ENCODE measurements around the gene TFDP1. TPM values are rescaled to one million over a fixed set of nuclear protein-coding genes. Genes with fewer than 3 reads are reported as not detected.

TFDP1 gene
- total RNA-seq, 4 donors from 2014 or later, result 55.7 to 82.1 (median 59.5) TPM

GRCh38 chr13:113666951-113667701, 82.6 kb downstream of the TFDP1 start, which contains the start of gene GRK1:
Gene GRK1, plus strand, starts transcription at chr13:113667219. Its CDS starts 168 bp downstream, at chr13:113667387.
- Histone ChIP-seq H3K36me3 (no peaks in the 10 kb centered on the region), H3K27me3 (peaks cover 0 to 11% (median 0%) of the 10 kb centered on the region in 4 donors), H3K9me3 (no peaks in the 10 kb centered on the region), H3K27ac (no peak within 1 kb of the TSS), H3K4me1 (no peaks in the 10 kb centered on the region), H3K4me3 (no peak within 1 kb of the TSS)
- intact Hi-C loops (cut with DNase I), result no loop called here
- WGBS, 2 donors, result 73 to 81% methylated on average over 2 to 5 of the region's 32 CpGs
- DNase-seq, result no peak
- TF ChIP-seq CTCF (IDR thresholded peaks at IDR 0.05), result no peak

- peaks cover 0 to 11% (median 0%) of the 10 kb centered on the region in 4 donors for H3K27me3 ChIP-seq
- H3K4me1 ChIP-seq, result no peaks in the 10 kb centered on the region
- 87% methylated on average over 21 of the region's 29 CpGs; no CpG with 5 or more reads in 1 of the 2 donors for WGBS, 2 donors
- TF ChIP-seq CTCF (IDR thresholded peaks at IDR 0.05), result no peak
- no peak for TF ChIP-seq POLR2A (IDR thresholded peaks at IDR 0.05)
- no peak overlapping the region for H3K4me3 ChIP-seq
- no peak overlapping the region for H3K27ac ChIP-seq
- no peaks in the 10 kb centered on the region for H3K36me3 ChIP-seq
- no peak for DNase-seq
- no peaks in the 10 kb centered on the region for H3K9me3 ChIP-seq
- intact Hi-C loops (cut with DNase I), result no loop called here
Observed at GRCh38 chr13:113667771-113668490, 83.4 kb downstream of the TFDP1 start.

- H3K4me1 ChIP-seq, result no peaks in the 10 kb centered on the region
- 70 to 87% methylated on average over 8 to 9 of the region's 24 CpGs for WGBS, 2 donors
- no peak overlapping the region for H3K27ac ChIP-seq
- peaks cover 0 to 11% (median 0%) of the 10 kb centered on the region in 4 donors for H3K27me3 ChIP-seq
- no peaks in the 10 kb centered on the region for H3K36me3 ChIP-seq
- TF ChIP-seq CTCF (IDR thresholded peaks at IDR 0.05) (no peak), POLR2A (IDR thresholded peaks at IDR 0.05) (no peak)
- no peak for DNase-seq
- intact Hi-C loops (cut with DNase I), result no loop called here
- H3K9me3 ChIP-seq, result no peaks in the 10 kb centered on the region
- no peak overlapping the region for H3K4me3 ChIP-seq
Observed at GRCh38 chr13:113668491-113668971, 84.0 kb downstream of the TFDP1 start.

- no peak for DNase-seq
- H3K9me3 ChIP-seq, result no peaks in the 10 kb centered on the region
- no peak overlapping the region for H3K27ac ChIP-seq
- intact Hi-C loops (cut with DNase I), result no loop called here
- peaks cover 0 to 11% (median 0%) of the 10 kb centered on the region in 4 donors for H3K27me3 ChIP-seq
- 30 to 62% methylated on average over 8 to 9 of the region's 13 CpGs for WGBS, 2 donors
- no peaks in the 10 kb centered on the region for H3K36me3 ChIP-seq
- no peaks in the 10 kb centered on the region for H3K4me1 ChIP-seq
- H3K4me3 ChIP-seq, result no peak overlapping the region
- TF ChIP-seq POLR2A (IDR thresholded peaks at IDR 0.05) (no peak), CTCF (IDR thresholded peaks at IDR 0.05) (no peak)
Observed at GRCh38 chr13:113669231-113669754, 84.7 kb downstream of the TFDP1 start.
